ENCODE results near the gene ALMS1.

ALMS1 gene

DNA sequence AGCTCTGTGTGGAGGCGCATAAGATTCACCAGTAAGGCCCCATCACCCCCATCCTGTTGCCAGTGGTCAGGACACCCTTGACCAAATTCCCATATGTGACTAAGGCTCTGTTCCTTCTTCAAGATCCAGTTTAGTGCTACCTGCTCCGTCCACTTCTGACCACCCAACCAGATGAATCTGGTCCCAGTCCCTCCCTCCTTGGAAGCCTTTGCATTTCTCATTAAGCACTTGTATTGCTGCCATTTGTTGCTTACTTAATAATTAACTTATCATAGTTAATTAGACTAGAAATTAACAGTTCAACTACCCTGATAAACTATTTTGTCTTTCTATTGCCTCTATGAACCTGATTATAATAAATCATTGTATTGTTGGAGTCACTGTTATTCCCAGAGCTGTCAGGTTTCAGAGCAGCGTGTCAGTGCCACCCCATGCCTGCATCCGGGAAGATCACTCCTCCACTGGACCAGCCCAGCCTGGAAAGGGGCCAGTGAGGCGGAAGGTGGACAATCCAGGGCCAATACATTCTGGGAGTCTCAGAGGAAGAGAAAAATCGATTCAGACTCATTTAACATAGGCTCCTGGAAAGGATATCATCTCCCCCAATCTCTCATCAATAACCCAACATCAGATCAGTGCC, 266.1 kb downstream of the ALMS1 start:
- Histone ChIP-seq H3K4me3 (ENCODE audit: insufficient read depth, low read length, poor library complexity, severe bottlenecking) (no peak overlapping the region), H4K20me1 (ENCODE audit: low read depth, low read length) (no peaks in the 10 kb centered on the region), H3K27ac (ENCODE audit: low read depth, low read length) (no peak overlapping the region), H3K79me2 (ENCODE audit: insufficient read depth, low read length) (no peaks in the 10 kb centered on the region), H3K36me3 (ENCODE audit: low read length) (no peaks in the 10 kb centered on the region), H3K27me3 (ENCODE audit: low read length) (no peaks in the 10 kb centered on the region), H3K9me3 (ENCODE audit: insufficient read depth, low read length) (no peaks in the 10 kb centered on the region), H3K4me2 (ENCODE audit: low read depth, low read length, poor library complexity, severe bottlenecking) (no peak overlapping the region), H3K9me2 (replicated peaks; ENCODE audit: insufficient read depth, low read length) (no peaks in the 10 kb centered on the region), H2AFZ (ENCODE audit: low read depth, low read length, severe bottlenecking) (no peak overlapping the region), H3F3A (ENCODE audit: insufficient read depth) (no peaks in the 10 kb centered on the region), H3K9ac (ENCODE audit: low read length) (no peak overlapping the region)
- TF ChIP-seq, protein P1, sequence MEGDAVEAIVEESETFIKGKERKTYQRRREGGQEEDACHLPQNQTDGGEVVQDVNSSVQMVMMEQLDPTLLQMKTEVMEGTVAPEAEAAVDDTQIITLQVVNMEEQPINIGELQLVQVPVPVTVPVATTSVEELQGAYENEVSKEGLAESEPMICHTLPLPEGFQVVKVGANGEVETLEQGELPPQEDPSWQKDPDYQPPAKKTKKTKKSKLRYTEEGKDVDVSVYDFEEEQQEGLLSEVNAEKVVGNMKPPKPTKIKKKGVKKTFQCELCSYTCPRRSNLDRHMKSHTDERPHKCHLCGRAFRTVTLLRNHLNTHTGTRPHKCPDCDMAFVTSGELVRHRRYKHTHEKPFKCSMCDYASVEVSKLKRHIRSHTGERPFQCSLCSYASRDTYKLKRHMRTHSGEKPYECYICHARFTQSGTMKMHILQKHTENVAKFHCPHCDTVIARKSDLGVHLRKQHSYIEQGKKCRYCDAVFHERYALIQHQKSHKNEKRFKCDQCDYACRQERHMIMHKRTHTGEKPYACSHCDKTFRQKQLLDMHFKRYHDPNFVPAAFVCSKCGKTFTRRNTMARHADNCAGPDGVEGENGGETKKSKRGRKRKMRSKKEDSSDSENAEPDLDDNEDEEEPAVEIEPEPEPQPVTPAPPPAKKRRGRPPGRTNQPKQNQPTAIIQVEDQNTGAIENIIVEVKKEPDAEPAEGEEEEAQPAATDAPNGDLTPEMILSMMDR (IDR thresholded peaks at IDR 0.05; ENCODE audit: insufficient read depth, low read length, poor library complexity, severe bottlenecking): no peak
- no peak for TF ChIP-seq EZH2phosphoT487 (conservative IDR thresholded peaks at IDR 0.05; ENCODE audit: low read length)

DNA sequence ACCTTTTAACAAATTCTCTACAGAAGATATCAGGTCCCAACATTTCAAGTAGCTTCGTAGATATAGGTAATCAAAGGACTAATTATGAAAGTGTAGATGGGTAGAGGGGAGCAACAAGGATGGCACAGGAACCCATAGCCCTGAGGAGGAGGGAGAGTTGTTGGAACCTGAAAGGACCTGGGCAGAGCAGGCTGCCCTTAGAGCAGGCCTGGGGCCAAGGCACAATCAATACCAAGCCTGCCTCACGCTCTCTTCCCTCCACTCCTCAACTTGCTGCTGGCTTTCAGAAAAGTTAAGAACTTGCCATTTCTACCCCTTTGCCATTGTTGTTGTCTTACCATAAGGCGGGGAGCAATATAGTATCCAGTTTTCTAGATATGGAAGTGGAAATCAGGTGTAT, 266.7 kb downstream of the ALMS1 start:
- Histone ChIP-seq H3K9me3 (ENCODE audit: insufficient read depth, low read length) (no peaks in the 10 kb centered on the region), H3K27ac (ENCODE audit: low read depth, low read length) (no peak overlapping the region), H3K9ac (ENCODE audit: low read length) (no peak overlapping the region), H3K27me3 (ENCODE audit: low read length) (no peaks in the 10 kb centered on the region), H3F3A (ENCODE audit: insufficient read depth) (no peaks in the 10 kb centered on the region), H3K4me3 (ENCODE audit: insufficient read depth, low read length, poor library complexity, severe bottlenecking) (no peak overlapping the region), H3K36me3 (ENCODE audit: low read length) (no peaks in the 10 kb centered on the region), H4K20me1 (ENCODE audit: low read depth, low read length) (no peaks in the 10 kb centered on the region), H3K9me2 (replicated peaks; ENCODE audit: insufficient read depth, low read length) (no peaks in the 10 kb centered on the region), H3K4me2 (ENCODE audit: low read depth, low read length, poor library complexity, severe bottlenecking) (no peak overlapping the region), H2AFZ (ENCODE audit: low read depth, low read length, severe bottlenecking) (no peak overlapping the region), H3K79me2 (ENCODE audit: insufficient read depth, low read length) (no peaks in the 10 kb centered on the region)
- no peak for TF ChIP-seq EZH2phosphoT487 (conservative IDR thresholded peaks at IDR 0.05; ENCODE audit: low read length)
- TF ChIP-seq, protein P1 (IDR thresholded peaks at IDR 0.05; ENCODE audit: insufficient read depth, low read length, poor library complexity, severe bottlenecking): no peak

DNA sequence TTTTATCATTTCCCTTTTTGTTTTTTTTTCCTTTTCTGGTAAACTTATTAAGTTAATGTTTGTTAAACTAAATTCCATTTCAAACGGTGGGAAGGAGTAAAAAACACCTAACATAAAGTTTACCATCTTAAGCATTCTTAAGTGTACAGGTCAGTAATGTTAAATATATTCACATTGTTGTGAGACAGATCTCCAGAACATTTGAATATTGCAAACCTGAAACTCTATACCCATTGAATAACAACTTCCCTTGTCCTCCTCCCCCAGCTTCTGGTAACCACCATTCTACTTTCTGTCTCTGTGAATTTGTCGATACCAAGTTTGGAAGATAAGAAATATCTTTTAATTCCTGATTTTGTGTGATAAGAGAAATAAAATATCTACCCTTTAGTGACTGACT, 268.5 kb downstream of the ALMS1 start:
- H3K4me2 ChIP-seq (ENCODE audit: low read depth, low read length, poor library complexity, severe bottlenecking): no peak overlapping the region
- no peaks in the 10 kb centered on the region for H3K27me3 ChIP-seq (ENCODE audit: low read length)
- H3K9ac ChIP-seq (ENCODE audit: low read length): no peak overlapping the region
- H3K9me2 ChIP-seq (replicated peaks; ENCODE audit: insufficient read depth, low read length): no peaks in the 10 kb centered on the region
- no peaks in the 10 kb centered on the region for H4K20me1 ChIP-seq (ENCODE audit: low read depth, low read length)
- H3K4me3 ChIP-seq (ENCODE audit: insufficient read depth, low read length, poor library complexity, severe bottlenecking): no peak overlapping the region
- TF ChIP-seq, protein P1 (IDR thresholded peaks at IDR 0.05; ENCODE audit: insufficient read depth, low read length, poor library complexity, severe bottlenecking): no peak
- no peak for TF ChIP-seq EZH2phosphoT487 (conservative IDR thresholded peaks at IDR 0.05; ENCODE audit: low read length)
- no peaks in the 10 kb centered on the region for H3K79me2 ChIP-seq (ENCODE audit: insufficient read depth, low read length)
- no peaks in the 10 kb centered on the region for H3K9me3 ChIP-seq (ENCODE audit: insufficient read depth, low read length)
- no peak overlapping the region for H2AFZ ChIP-seq (ENCODE audit: low read depth, low read length, severe bottlenecking)
- H3K27ac ChIP-seq (ENCODE audit: low read depth, low read length): no peak overlapping the region
- H3K36me3 ChIP-seq (ENCODE audit: low read length): no peaks in the 10 kb centered on the region
- H3F3A ChIP-seq (ENCODE audit: insufficient read depth): no peaks in the 10 kb centered on the region
